IMR-90 (cell line): Measurements from ENCODE around the gene C8B. TPM values are rescaled to one million over a fixed set of nuclear protein-coding genes. Genes with fewer than 3 reads are reported as not detected.

Source experiments
- ATAC-seq: fragments of 200-7000 bp; cut with Tn5 transposase; 2 replicates; pipeline ENCODE4 v1.9.1; 2020; ENCODE audit warnings: low read depth, mild to moderate bottlenecking, moderate library complexity
- BruUV-seq: library from RNA; stranded (reverse); fragments of 400-500 nt; replicated peaks from 2 replicates; lab custom pipeline; 2021; lab: Mats Ljungman, UMichigan
- CTCF ChIA-PET: fragments of 300-600 bp; formaldehyde crosslinking; extraction: SDS; loops from one replicate; lab custom pipeline; 2021; ENCODE audit warnings: antibody characterized with exemption; lab: Yijun Ruan, JAX
- POLR2A ChIA-PET: fragments of 300-600 bp; sonication (Branson Sonifier 250); formaldehyde crosslinking; loops from one replicate; lab custom pipeline; 2022; ENCODE audit warnings: antibody characterized with exemption; ENCODE audit not compliant: unreplicated experiment; lab: Charles Lee
- DNase-seq: peaks from one replicate; pipeline ENCODE4 v3.0.0; 2013
- H2AFZ ChIP-seq: replicated peaks from 2 replicates; pipeline ENCODE3; 2013; ENCODE audit warnings: low read length, mild to moderate bottlenecking; ENCODE audit not compliant: poor library complexity
- H2AK5ac ChIP-seq: 2 replicates; pipeline ENCODE4 v1.6.1; 2013; ENCODE audit warnings: low read depth, low read length, inconsistent platforms
- H2AK9ac ChIP-seq: replicated peaks from 2 replicates; pipeline ENCODE3; 2013; ENCODE audit warnings: mild to moderate bottlenecking, low read depth, low read length, moderate library complexity; ENCODE audit not compliant: poor library complexity
- H2BK120ac ChIP-seq: 2 replicates; pipeline ENCODE4 v1.6.1; 2013; ENCODE audit warnings: low read depth, low read length, inconsistent platforms
- H2BK15ac ChIP-seq: 3 replicates; pipeline ENCODE4 v1.6.1; 2013; ENCODE audit warnings: low read depth, low read length, inconsistent platforms
- H2BK20ac ChIP-seq: 2 replicates; pipeline ENCODE4 v1.6.1; 2013; ENCODE audit warnings: low read depth, mild to moderate bottlenecking, inconsistent platforms, low read length, moderate library complexity
- H2BK5ac ChIP-seq: 2 replicates; pipeline ENCODE4 v1.6.1; 2013; ENCODE audit warnings: mild to moderate bottlenecking, low read depth, low read length, inconsistent platforms; ENCODE audit not compliant: poor library complexity, severe bottlenecking
- H3K14ac ChIP-seq: replicated peaks from 2 replicates; pipeline ENCODE4 v1.6.1; 2013; ENCODE audit warnings: low read depth, low read length, inconsistent platforms
- H3K18ac ChIP-seq: 2 replicates; pipeline ENCODE4 v1.6.1; 2013; ENCODE audit warnings: low read depth, low read length, control low read depth
- H3K23ac ChIP-seq: 2 replicates; pipeline ENCODE4 v1.6.1; 2013; ENCODE audit warnings: low read depth, low read length, inconsistent platforms
- H3K27ac ChIP-seq: 2 replicates; pipeline ENCODE4 v1.5.1; 2013; ENCODE audit warnings: mild to moderate bottlenecking, control low read depth, low read length; ENCODE audit not compliant: insufficient read depth
- H3K27me3 ChIP-seq: 2 replicates; pipeline ENCODE4 v1.6.1; 2013; ENCODE audit warnings: low read length; ENCODE audit not compliant: control insufficient read depth, insufficient read depth
- H3K36me3 ChIP-seq: 2 replicates; pipeline ENCODE4 v1.6.1; 2013; ENCODE audit warnings: low read length, mixed read lengths; ENCODE audit not compliant: control insufficient read depth, insufficient read depth
- H3K4ac ChIP-seq: 2 replicates; pipeline ENCODE4 v1.6.1; 2013; ENCODE audit warnings: low read depth, low read length, inconsistent platforms
- H3K4me1 ChIP-seq: 2 replicates; pipeline ENCODE4 v1.6.1; 2013; ENCODE audit warnings: low read length, mixed read lengths; ENCODE audit not compliant: control insufficient read depth, insufficient read depth
- H3K4me2 ChIP-seq: 2 replicates; pipeline ENCODE4 v1.6.1; 2013; ENCODE audit warnings: low read depth, mild to moderate bottlenecking, control low read depth, low read length, moderate library complexity
- H3K4me3 ChIP-seq: 2 replicates; pipeline ENCODE4 v1.5.1; 2013; ENCODE audit warnings: low read depth, mild to moderate bottlenecking, control low read depth, low read length, moderate library complexity; ENCODE audit not compliant: insufficient read depth
- H3K56ac ChIP-seq: 2 replicates; pipeline ENCODE4 v1.6.1; 2013; ENCODE audit warnings: low read length, inconsistent platforms; ENCODE audit not compliant: insufficient read depth; ENCODE audit errors: extremely low read depth
- H3K79me1 ChIP-seq, 2 experiments: 2 replicates each; pipeline ENCODE4 v1.6.1; 2013; ENCODE audit warnings: low read length in 2 of 2, inconsistent platforms in 1 of 2, low read depth in 1 of 2
- H3K9ac ChIP-seq: 2 replicates; pipeline ENCODE4 v1.6.1; 2013; ENCODE audit warnings: low read depth, low read length, control low read depth
- H3K9me1 ChIP-seq: 2 replicates; pipeline ENCODE4 v1.6.1; 2013; ENCODE audit warnings: low read length, inconsistent platforms; ENCODE audit not compliant: insufficient read depth
- H3K9me3 ChIP-seq: 2 replicates; pipeline ENCODE4 v1.6.1; 2013; ENCODE audit warnings: low read length; ENCODE audit not compliant: control insufficient read depth, insufficient read depth
- H4K20me1 ChIP-seq: 2 replicates; pipeline ENCODE4 v1.6.1; 2013; ENCODE audit warnings: low read length, inconsistent platforms; ENCODE audit not compliant: insufficient read depth
- H4K5ac ChIP-seq: 2 replicates; pipeline ENCODE4 v1.6.1; 2013; ENCODE audit warnings: mild to moderate bottlenecking, low read depth, low read length, control low read depth
- H4K8ac ChIP-seq, 2 experiments: 2 replicates each; pipeline ENCODE4 v1.6.1; 2013; ENCODE audit warnings: low read depth in 2 of 2, low read length in 2 of 2, control low read depth in 1 of 2, inconsistent platforms in 1 of 2
- H4K91ac ChIP-seq: 2 replicates; pipeline ENCODE4 v1.6.1; 2013; ENCODE audit warnings: low read depth, low read length, inconsistent platforms; ENCODE audit not compliant: insufficient read depth
- BHLHE40 ChIP-seq: fragments of 150-350 bp; IDR thresholded peaks from 2 replicates; pipeline ENCODE4 v1.6.1; 2016; ENCODE audit warnings: mild to moderate bottlenecking, low read depth, low read length
- CEBPB ChIP-seq: IDR thresholded peaks from 2 replicates; pipeline ENCODE4 v1.6.1; 2012; ENCODE audit warnings: low read depth, low read length, improper control_type of control experiment
- CHD1 ChIP-seq: IDR thresholded peaks from 2 replicates; pipeline ENCODE4 v1.6.1; 2012; ENCODE audit warnings: low read depth, low read length, improper control_type of control experiment
- FOS ChIP-seq: fragments of 150-350 bp; IDR thresholded peaks from 2 replicates; pipeline ENCODE4 v1.6.1; 2016; ENCODE audit warnings: low read depth, low read length
- MAFK ChIP-seq: IDR thresholded peaks from 2 replicates; pipeline ENCODE4 v1.6.1; 2012; ENCODE audit warnings: low read depth, low read length, improper control_type of control experiment
- MAZ ChIP-seq: IDR thresholded peaks from 2 replicates; pipeline ENCODE4 v1.6.1; 2012; ENCODE audit warnings: low read depth, mild to moderate bottlenecking, low read length, improper control_type of control experiment, moderate library complexity, borderline replicate concordance
- MXI1 ChIP-seq: IDR thresholded peaks from 2 replicates; pipeline ENCODE4 v1.6.1; 2012; ENCODE audit warnings: low read depth, mild to moderate bottlenecking, low read length, moderate library complexity, borderline replicate concordance
- NFE2L2 ChIP-seq: fragments of 150-350 bp; IDR thresholded peaks from 2 replicates; pipeline ENCODE4 v1.6.1; 2016; ENCODE audit warnings: low read depth, mild to moderate bottlenecking, low read length
- POLR2A ChIP-seq: IDR thresholded peaks from 2 replicates; pipeline ENCODE4 v1.6.1; 2012; ENCODE audit warnings: mild to moderate bottlenecking, low read depth, low read length
- RAD21 ChIP-seq: IDR thresholded peaks from 2 replicates; pipeline ENCODE4 v1.6.1; 2012; ENCODE audit warnings: low read length, improper control_type of control experiment
- RCOR1 ChIP-seq: IDR thresholded peaks from 2 replicates; pipeline ENCODE4 v1.6.1; 2012; ENCODE audit warnings: mild to moderate bottlenecking, low read length, improper control_type of control experiment; ENCODE audit not compliant: insufficient replicate concordance
- RFX5 ChIP-seq: IDR thresholded peaks from 2 replicates; pipeline ENCODE4 v1.8.0; 2012; ENCODE audit warnings: low read depth, mild to moderate bottlenecking, low read length, moderate library complexity
- SMC3 ChIP-seq: fragments of 150-350 bp; IDR thresholded peaks from 2 replicates; pipeline ENCODE4 v1.6.1; 2016; ENCODE audit warnings: low read depth, mild to moderate bottlenecking, antibody characterized with exemption, low read length, moderate library complexity
- WGBS, 2 experiments: methylation state at CpG; one replicate each; pipeline versions ENCODE4 v1.1.5 to v1.1.7; 2013; ENCODE audit warnings: missing lambda C conversion rate in 2 of 2; ENCODE audit not compliant: insufficient read length in 1 of 2; ENCODE audit errors: extremely low coverage in 2 of 2; 5-methylcytosine and 5-hydroxymethylcytosine counted together
- dilution Hi-C: fragments of 300-500 bp; cut with HindIII; formaldehyde crosslinking; loops from one replicate; pipeline ENCODE4 v1.14.3; 2018; ENCODE audit warnings: low sequenced_read_pairs; ENCODE audit not compliant: unreplicated experiment
- in situ Hi-C: fragments of 300-500 bp; cut with MboI; formaldehyde crosslinking; loops from 3 replicates; pipeline ENCODE4 v1.14.3; 2019; ENCODE audit warnings: low sequenced_read_pairs, inconsistent platforms, mixed read lengths
- intact Hi-C: fragments of 100-400 bp; cut with micrococcal nuclease; formaldehyde crosslinking; loops from 2 replicates; pipeline ENCODE4 v1.10.0; 2022
- polyA plus RNA-seq, 3 experiments: library from polyadenylated mRNA; depleted of rRNA; stranded (reverse); fragments of >200 nt; gene quantifications; 2 replicates each; pipeline ENCODE4 v1.2.3, GENCODE V29; 2012; ENCODE audit warnings: low replicate concordance in 1 of 3
- total RNA-seq: library from RNA; depleted of rRNA; stranded (reverse); fragments of >200 nt; gene quantifications from 2 replicates; pipeline ENCODE4 v1.2.3, GENCODE V29; 2012
- TF ChIP-seq, protein P1 (sequence below): conservative IDR thresholded peaks from 2 replicates; pipeline ENCODE4 v1.5.1; 2012; ENCODE audit warnings: mild to moderate bottlenecking, low read depth, low read length, improper control_type of control experiment
- TF ChIP-seq, protein P2 (sequence below): fragments of 150-350 bp; IDR thresholded peaks from 2 replicates; pipeline ENCODE4 v1.6.1; 2016; ENCODE audit warnings: low read depth, mild to moderate bottlenecking, low read length, moderate library complexity, borderline replicate concordance
- TF ChIP-seq, protein P3 (sequence below): fragments of 150-350 bp; IDR thresholded peaks from 2 replicates; pipeline ENCODE4 v1.6.1; 2017; ENCODE audit warnings: mild to moderate bottlenecking, antibody characterized with exemption, low read length, low read depth

The C8B gene
- total and polyA plus RNA-seq, 2 of the 4 experiments (the other 2 are of a cell fraction) = not detected

DNA sequence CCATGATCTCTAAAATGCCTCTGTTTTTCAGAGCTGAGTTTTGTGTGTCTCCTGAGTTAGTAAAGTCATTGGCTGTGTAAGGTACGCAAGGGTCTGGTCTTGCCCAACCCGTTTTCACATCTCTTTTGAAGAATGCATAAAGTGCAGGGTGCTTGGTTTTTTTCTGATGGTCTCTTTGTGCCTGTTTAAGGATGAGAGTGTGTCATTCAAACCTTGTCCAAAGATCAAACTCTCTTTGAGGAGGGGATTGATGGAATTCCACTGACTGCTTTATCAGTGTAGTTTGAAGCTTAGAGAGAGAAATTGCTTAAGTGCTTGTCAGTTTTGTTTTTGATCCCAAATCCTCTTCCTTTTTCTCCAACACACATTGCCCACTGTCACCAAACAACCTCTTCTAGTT is 20.0 kb upstream of the C8B start:
- H3K36me3 ChIP-seq = no peaks in the 10 kb centered on the region
- H3K27ac ChIP-seq = no peak overlapping the region
- H2BK15ac ChIP-seq = no peak overlapping the region
- H2AK9ac ChIP-seq = no peak overlapping the region
- no peak overlapping the region for H3K14ac ChIP-seq
- POLR2A ChIA-PET = interaction anchor here (0.6 kb wide), 1 partner anchor 114 kb away, joined by 3 read pairs; no protein-coding TSS in a partner anchor
- H3K23ac ChIP-seq = no peak overlapping the region
- H3K4me2 ChIP-seq = no peak overlapping the region
- H3K4ac ChIP-seq = no peak overlapping the region
- H3K56ac ChIP-seq = no peak overlapping the region
- H4K8ac ChIP-seq = no peak overlapping the region
- no peak overlapping the region for H4K91ac ChIP-seq
- H4K5ac ChIP-seq = no peak overlapping the region
- no peak overlapping the region for H3K4me3 ChIP-seq
- no peak overlapping the region for H2BK20ac ChIP-seq
- BruUV-seq = no TSS peak
- H3K4me1 ChIP-seq = no peaks in the 10 kb centered on the region
- no peak overlapping the region for H2BK5ac ChIP-seq
- peaks cover 2% of the 10 kb centered on the region; the same call in 1 of the 2 replicates for H3K27me3 ChIP-seq
- H2AK5ac ChIP-seq = no peak overlapping the region
- TF ChIP-seq RAD21 (no peak), CEBPB (no peak), NFE2L2 (no peak), CHD1 (no peak), RCOR1 (no peak), RFX5 (no peak), MAZ (no peak), SMC3 (no peak), POLR2A (no peak), FOS (no peak), BHLHE40 (no peak), MAFK (no peak), MXI1 (no peak)
- TF ChIP-seq, protein P1, sequence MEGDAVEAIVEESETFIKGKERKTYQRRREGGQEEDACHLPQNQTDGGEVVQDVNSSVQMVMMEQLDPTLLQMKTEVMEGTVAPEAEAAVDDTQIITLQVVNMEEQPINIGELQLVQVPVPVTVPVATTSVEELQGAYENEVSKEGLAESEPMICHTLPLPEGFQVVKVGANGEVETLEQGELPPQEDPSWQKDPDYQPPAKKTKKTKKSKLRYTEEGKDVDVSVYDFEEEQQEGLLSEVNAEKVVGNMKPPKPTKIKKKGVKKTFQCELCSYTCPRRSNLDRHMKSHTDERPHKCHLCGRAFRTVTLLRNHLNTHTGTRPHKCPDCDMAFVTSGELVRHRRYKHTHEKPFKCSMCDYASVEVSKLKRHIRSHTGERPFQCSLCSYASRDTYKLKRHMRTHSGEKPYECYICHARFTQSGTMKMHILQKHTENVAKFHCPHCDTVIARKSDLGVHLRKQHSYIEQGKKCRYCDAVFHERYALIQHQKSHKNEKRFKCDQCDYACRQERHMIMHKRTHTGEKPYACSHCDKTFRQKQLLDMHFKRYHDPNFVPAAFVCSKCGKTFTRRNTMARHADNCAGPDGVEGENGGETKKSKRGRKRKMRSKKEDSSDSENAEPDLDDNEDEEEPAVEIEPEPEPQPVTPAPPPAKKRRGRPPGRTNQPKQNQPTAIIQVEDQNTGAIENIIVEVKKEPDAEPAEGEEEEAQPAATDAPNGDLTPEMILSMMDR = no peak
- TF ChIP-seq, protein P2, sequence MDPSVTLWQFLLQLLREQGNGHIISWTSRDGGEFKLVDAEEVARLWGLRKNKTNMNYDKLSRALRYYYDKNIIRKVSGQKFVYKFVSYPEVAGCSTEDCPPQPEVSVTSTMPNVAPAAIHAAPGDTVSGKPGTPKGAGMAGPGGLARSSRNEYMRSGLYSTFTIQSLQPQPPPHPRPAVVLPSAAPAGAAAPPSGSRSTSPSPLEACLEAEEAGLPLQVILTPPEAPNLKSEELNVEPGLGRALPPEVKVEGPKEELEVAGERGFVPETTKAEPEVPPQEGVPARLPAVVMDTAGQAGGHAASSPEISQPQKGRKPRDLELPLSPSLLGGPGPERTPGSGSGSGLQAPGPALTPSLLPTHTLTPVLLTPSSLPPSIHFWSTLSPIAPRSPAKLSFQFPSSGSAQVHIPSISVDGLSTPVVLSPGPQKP = no peak
- TF ChIP-seq, protein P3, sequence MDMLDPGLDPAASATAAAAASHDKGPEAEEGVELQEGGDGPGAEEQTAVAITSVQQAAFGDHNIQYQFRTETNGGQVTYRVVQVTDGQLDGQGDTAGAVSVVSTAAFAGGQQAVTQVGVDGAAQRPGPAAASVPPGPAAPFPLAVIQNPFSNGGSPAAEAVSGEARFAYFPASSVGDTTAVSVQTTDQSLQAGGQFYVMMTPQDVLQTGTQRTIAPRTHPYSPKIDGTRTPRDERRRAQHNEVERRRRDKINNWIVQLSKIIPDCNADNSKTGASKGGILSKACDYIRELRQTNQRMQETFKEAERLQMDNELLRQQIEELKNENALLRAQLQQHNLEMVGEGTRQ = no peak
- H3K9me3 ChIP-seq = no peaks in the 10 kb centered on the region
- no peak overlapping the region for H3K18ac ChIP-seq
- no peak overlapping the region for H2AFZ ChIP-seq
- 33% methylated on average over 1 of the region's 2 CpGs; no CpG with 5 or more reads in 1 of the 2 experiments for WGBS, 2 experiments
- intact Hi-C loops (no loop called here), in situ Hi-C loops (no loop called here), dilution Hi-C loops (no loop called here)
- H3K9me1 ChIP-seq = no peaks in the 10 kb centered on the region
- no peak overlapping the region for H2BK120ac ChIP-seq
- H4K20me1 ChIP-seq = no peaks in the 10 kb centered on the region
- no peaks in the 10 kb centered on the region for H3K79me1 ChIP-seq
- ATAC-seq (no peak), DNase-seq (no peak)
- CTCF ChIA-PET = no interaction called here
- no peak overlapping the region for H3K9ac ChIP-seq
